GOT3 (cell line): ENCODE results near the gene USP22.
"Not testable (repeated sequence)": the region's sequence is repeated elsewhere in the genome, so short reads cannot be mapped to it uniquely, and the experiment has no call there.

Source experiments
- DNase-seq: peaks from one replicate; lab custom pipeline; 2025; ENCODE audit warnings: mixed read lengths; lab: John Stamatoyannopoulos, UW

Gene USP22

GRCh38 chr17:21042458-21043295, at the start of gene USP22:
USP22 (minus strand) TSS chr17:21043011; CDS start chr17:21042835, 176 bp downstream.
- peak; percentile 92 for DNase-seq

- no peak for DNase-seq
Measured at GRCh38 chr17:21090902-21091618, 48.2 kb upstream of the USP22 start.

- DNase-seq: no peak
Measured at GRCh38 chr17:21089933-21090901, 47.4 kb upstream of the USP22 start.

- DNase-seq: no peak
Measured at GRCh38 chr17:21089145-21089544, 46.3 kb upstream of the USP22 start.

- no peak for DNase-seq
Measured at GRCh38 chr17:21085707-21086106, 42.9 kb upstream of the USP22 start.

- not testable (repeated sequence) for DNase-seq
Measured at GRCh38 chr17:21085280-21085679, 42.5 kb upstream of the USP22 start.

- no peak for DNase-seq
Measured at GRCh38 chr17:21082001-21082436, 39.2 kb upstream of the USP22 start.

- DNase-seq: no peak
Measured at GRCh38 chr17:21079196-21079595, 36.4 kb upstream of the USP22 start.

- no peak for DNase-seq
Measured at GRCh38 chr17:21078016-21078780, 35.4 kb upstream of the USP22 start.

- no peak for DNase-seq
Measured at GRCh38 chr17:21077281-21077680, 34.5 kb upstream of the USP22 start.

- DNase-seq: no peak
Measured at GRCh38 chr17:21076242-21076641, 33.4 kb upstream of the USP22 start.

- DNase-seq: no peak
Measured at GRCh38 chr17:21075739-21076085, 32.9 kb upstream of the USP22 start.

GRCh38 chr17:21072745-21073197, 30.0 kb upstream of the USP22 start:
- DNase-seq: no peak

- no peak for DNase-seq
Measured at GRCh38 chr17:21066394-21066793, 23.6 kb upstream of the USP22 start.

- no peak for DNase-seq
Measured at GRCh38 chr17:21061971-21062526, 19.2 kb upstream of the USP22 start.

GRCh38 chr17:21061158-21061835, 18.5 kb upstream of the USP22 start:
- no peak for DNase-seq

- DNase-seq: no peak
Measured at GRCh38 chr17:21059761-21060160, 16.9 kb upstream of the USP22 start.

GRCh38 chr17:21058098-21058893, 15.5 kb upstream of the USP22 start:
- no peak for DNase-seq

GRCh38 chr17:21053056-21053455, 10.2 kb upstream of the USP22 start:
- not testable (repeated sequence) for DNase-seq
